GM23338 (cell line): ENCODE data around the gene RSU1. TPM values are rescaled to one million over a fixed set of nuclear protein-coding genes. Genes with fewer than 3 reads are reported as not detected.

Experiments used
- ATAC-seq: fragments of 200-7000 bp; cut with Tn5 transposase; 3 replicates; pipeline ENCODE4 v1.9.1; 2020
- DNase-seq: peaks from one replicate; pipeline ENCODE4 v3.0.0-alpha.2; 2015; ENCODE audit warnings: low spot score
- H2AFZ ChIP-seq: fragments of 200-600 bp; sonication (generic); 2 replicates; pipeline ENCODE4 v1.8.0; 2016; ENCODE audit warnings: antibody characterized with exemption, mild to moderate bottlenecking, moderate library complexity
- H3F3A ChIP-seq: fragments of 200-600 bp; sonication (generic); replicated peaks from 2 replicates; pipeline ENCODE4 v1.8.0; 2017; ENCODE audit warnings: antibody characterized with exemption, mixed run types, low read depth
- H3K27ac ChIP-seq: fragments of 200-600 bp; sonication (generic); 2 replicates; pipeline ENCODE4 v1.6.1; 2016; ENCODE audit warnings: low read depth
- H3K27me3 ChIP-seq: fragments of 200-600 bp; sonication (generic); 2 replicates; pipeline ENCODE4 v1.8.0; 2016; ENCODE audit warnings: mild to moderate bottlenecking, mixed run types, moderate library complexity; ENCODE audit not compliant: insufficient read depth
- H3K36me3 ChIP-seq: fragments of 200-600 bp; sonication (generic); 2 replicates; pipeline ENCODE4 v1.8.0; 2016; ENCODE audit warnings: mild to moderate bottlenecking; ENCODE audit not compliant: insufficient read depth
- H3K4me1 ChIP-seq: fragments of 200-600 bp; sonication (generic); 2 replicates; pipeline ENCODE4 v1.8.0; 2016; ENCODE audit warnings: mild to moderate bottlenecking, moderate library complexity; ENCODE audit not compliant: insufficient read depth
- H3K4me2 ChIP-seq: fragments of 200-600 bp; sonication (generic); 2 replicates; pipeline ENCODE4 v1.7.1; 2017; ENCODE audit warnings: mixed run types
- H3K4me3 ChIP-seq: fragments of 200-600 bp; sonication (generic); 2 replicates; pipeline ENCODE4 v1.6.1; 2016; ENCODE audit warnings: mixed run types
- H3K79me2 ChIP-seq: fragments of 200-600 bp; sonication (generic); replicated peaks from 2 replicates; pipeline ENCODE4 v1.8.0; 2017; ENCODE audit warnings: mild to moderate bottlenecking; ENCODE audit not compliant: insufficient read depth
- H3K9me2 ChIP-seq: fragments of 200-600 bp; sonication (generic); 2 replicates; pipeline ENCODE4 v1.8.0; 2017; ENCODE audit not compliant: insufficient read depth
- H4K20me1 ChIP-seq: fragments of 200-600 bp; sonication (generic); replicated peaks from 2 replicates; pipeline ENCODE4 v1.8.0; 2017; ENCODE audit warnings: mild to moderate bottlenecking; ENCODE audit not compliant: insufficient read depth
- H3K27ac Mint-ChIP-seq: 2 replicates; pipeline ENCODE4 v1.8.0; 2020; ENCODE audit warnings: inconsistent platforms, mild to moderate bottlenecking, moderate library complexity, mixed read lengths
- H3K27me3 Mint-ChIP-seq: 3 replicates; pipeline ENCODE4 v1.8.0; 2022; ENCODE audit warnings: low read depth, mild to moderate bottlenecking, moderate library complexity, mixed read lengths, inconsistent platforms; ENCODE audit not compliant: insufficient read depth, poor library complexity
- H3K36me3 Mint-ChIP-seq: 3 replicates; pipeline ENCODE4 v1.8.0; 2021; ENCODE audit warnings: low read depth, mild to moderate bottlenecking, inconsistent platforms, moderate library complexity, mixed read lengths
- H3K4me1 Mint-ChIP-seq: 3 replicates; pipeline ENCODE4 v1.8.0; 2020; ENCODE audit warnings: mild to moderate bottlenecking, inconsistent platforms, mixed read lengths
- H3K4me3 Mint-ChIP-seq: 3 replicates; pipeline ENCODE4 v1.8.0; 2021; ENCODE audit warnings: moderate library complexity, mild to moderate bottlenecking, inconsistent platforms, mixed read lengths
- H3K9me3 Mint-ChIP-seq: 3 replicates; pipeline ENCODE4 v1.8.0; 2020; ENCODE audit warnings: moderate library complexity, mild to moderate bottlenecking, inconsistent platforms, mixed read lengths
- CREB1 ChIP-seq: fragments of 250-450 bp; sonication (Bioruptor Pico); IDR thresholded peaks from 2 replicates; pipeline ENCODE4 v1.5.0; 2020; ENCODE audit warnings: low read depth, mild to moderate bottlenecking, moderate library complexity
- EZH2 ChIP-seq: fragments of 200-600 bp; sonication (generic); IDR thresholded peaks from one replicate; pipeline ENCODE4 v1.8.0; 2017; ENCODE audit warnings: antibody characterized with exemption, mild to moderate bottlenecking, low read depth; ENCODE audit not compliant: unreplicated experiment
- JUNB ChIP-seq: IDR thresholded peaks from one replicate; pipeline ENCODE4 v1.6.1; 2016; ENCODE audit warnings: antibody characterized with exemption; ENCODE audit not compliant: unreplicated experiment
- NANOG ChIP-seq: IDR thresholded peaks from 2 replicates; pipeline ENCODE4 v1.6.1; 2016; ENCODE audit warnings: antibody characterized with exemption, borderline replicate concordance
- POLR2AphosphoS5 ChIP-seq: IDR thresholded peaks from 2 replicates; pipeline ENCODE4 v1.6.1; 2016; ENCODE audit warnings: antibody characterized with exemption, low read depth
- STAT1 ChIP-seq: IDR thresholded peaks from one replicate; pipeline ENCODE4 v1.6.1; 2016; ENCODE audit warnings: antibody characterized with exemption; ENCODE audit not compliant: unreplicated experiment
- ZNF114 ChIP-seq: fragments of 250-450 bp; sonication (Bioruptor Pico); IDR thresholded peaks from 2 replicates; pipeline ENCODE4 v1.5.0; 2020; ENCODE audit warnings: mild to moderate bottlenecking, moderate library complexity
- polyA plus RNA-seq: library from polyadenylated mRNA; unstranded; fragments of >200 nt; fragmentation: Nextera tagmentation; extraction: Ambion mirVana; gene quantifications from 2 replicates; pipeline ENCODE4 v1.2.1, GENCODE V29; 2016
- total RNA-seq: library from RNA; depleted of rRNA; stranded (reverse); fragments of >200 nt; shearing (Covaris generic); gene quantifications from 2 replicates; pipeline ENCODE4 v1.2.3, GENCODE V29; 2014
- TF ChIP-seq, protein P1 (sequence below): fragments of 250-450 bp; sonication (Bioruptor Pico); IDR thresholded peaks from 2 replicates; pipeline ENCODE4 v1.5.0; 2020; ENCODE audit warnings: mild to moderate bottlenecking, moderate library complexity
- TF ChIP-seq, protein P2 (sequence below): IDR thresholded peaks from one replicate; pipeline ENCODE4 v1.6.1; 2018; ENCODE audit warnings: antibody characterized with exemption; ENCODE audit not compliant: unreplicated experiment
- TF ChIP-seq, protein P3 (sequence below): IDR thresholded peaks from 2 replicates; pipeline ENCODE4 v1.6.1; 2016; ENCODE audit warnings: antibody characterized with exemption

Gene RSU1
- total and polyA plus RNA-seq, 2 experiments from 2014 or later, result 62.7 to 96.2 TPM

DNA sequence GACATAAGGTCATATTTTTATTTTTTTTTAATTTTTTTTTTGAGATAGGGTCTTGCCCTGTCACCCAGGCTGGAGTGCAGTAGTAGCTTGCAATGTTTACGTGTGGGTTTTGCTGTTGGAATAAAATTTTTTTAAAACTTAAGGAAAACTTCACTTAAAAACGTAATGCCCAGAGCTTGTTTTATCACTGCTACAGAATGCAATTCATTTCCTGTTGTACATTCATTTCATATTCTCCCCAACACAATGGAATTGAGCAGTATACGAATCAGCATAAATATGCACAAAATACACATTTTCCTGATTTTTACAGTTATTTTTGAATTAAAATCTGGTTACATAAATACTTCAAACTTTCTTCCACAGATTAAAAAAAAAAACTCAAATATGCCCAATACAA is 40.3 kb downstream of the RSU1 start:
- H3K4me1 Mint-ChIP-seq, result peaks cover 35% of the 10 kb centered on the region
- Histone ChIP-seq H2AFZ (no peak overlapping the region), H3K4me1 (peaks cover 22% of the 10 kb centered on the region), H3K9me2 (no peaks in the 10 kb centered on the region), H3K4me3 (no peak overlapping the region), H4K20me1 (no peaks in the 10 kb centered on the region), H3K79me2 (no peaks in the 10 kb centered on the region), H3K27ac (no peak overlapping the region), H3K27me3 (no peaks in the 10 kb centered on the region), H3F3A (no peaks in the 10 kb centered on the region), H3K4me2 (no peak overlapping the region), H3K36me3 (no peaks in the 10 kb centered on the region)
- DNase-seq (no peak), ATAC-seq (no peak)
- no peaks in the 10 kb centered on the region for H3K36me3 Mint-ChIP-seq
- no peak overlapping the region for H3K4me3 Mint-ChIP-seq
- no peak for TF ChIP-seq JUNB
- TF ChIP-seq, protein P1, sequence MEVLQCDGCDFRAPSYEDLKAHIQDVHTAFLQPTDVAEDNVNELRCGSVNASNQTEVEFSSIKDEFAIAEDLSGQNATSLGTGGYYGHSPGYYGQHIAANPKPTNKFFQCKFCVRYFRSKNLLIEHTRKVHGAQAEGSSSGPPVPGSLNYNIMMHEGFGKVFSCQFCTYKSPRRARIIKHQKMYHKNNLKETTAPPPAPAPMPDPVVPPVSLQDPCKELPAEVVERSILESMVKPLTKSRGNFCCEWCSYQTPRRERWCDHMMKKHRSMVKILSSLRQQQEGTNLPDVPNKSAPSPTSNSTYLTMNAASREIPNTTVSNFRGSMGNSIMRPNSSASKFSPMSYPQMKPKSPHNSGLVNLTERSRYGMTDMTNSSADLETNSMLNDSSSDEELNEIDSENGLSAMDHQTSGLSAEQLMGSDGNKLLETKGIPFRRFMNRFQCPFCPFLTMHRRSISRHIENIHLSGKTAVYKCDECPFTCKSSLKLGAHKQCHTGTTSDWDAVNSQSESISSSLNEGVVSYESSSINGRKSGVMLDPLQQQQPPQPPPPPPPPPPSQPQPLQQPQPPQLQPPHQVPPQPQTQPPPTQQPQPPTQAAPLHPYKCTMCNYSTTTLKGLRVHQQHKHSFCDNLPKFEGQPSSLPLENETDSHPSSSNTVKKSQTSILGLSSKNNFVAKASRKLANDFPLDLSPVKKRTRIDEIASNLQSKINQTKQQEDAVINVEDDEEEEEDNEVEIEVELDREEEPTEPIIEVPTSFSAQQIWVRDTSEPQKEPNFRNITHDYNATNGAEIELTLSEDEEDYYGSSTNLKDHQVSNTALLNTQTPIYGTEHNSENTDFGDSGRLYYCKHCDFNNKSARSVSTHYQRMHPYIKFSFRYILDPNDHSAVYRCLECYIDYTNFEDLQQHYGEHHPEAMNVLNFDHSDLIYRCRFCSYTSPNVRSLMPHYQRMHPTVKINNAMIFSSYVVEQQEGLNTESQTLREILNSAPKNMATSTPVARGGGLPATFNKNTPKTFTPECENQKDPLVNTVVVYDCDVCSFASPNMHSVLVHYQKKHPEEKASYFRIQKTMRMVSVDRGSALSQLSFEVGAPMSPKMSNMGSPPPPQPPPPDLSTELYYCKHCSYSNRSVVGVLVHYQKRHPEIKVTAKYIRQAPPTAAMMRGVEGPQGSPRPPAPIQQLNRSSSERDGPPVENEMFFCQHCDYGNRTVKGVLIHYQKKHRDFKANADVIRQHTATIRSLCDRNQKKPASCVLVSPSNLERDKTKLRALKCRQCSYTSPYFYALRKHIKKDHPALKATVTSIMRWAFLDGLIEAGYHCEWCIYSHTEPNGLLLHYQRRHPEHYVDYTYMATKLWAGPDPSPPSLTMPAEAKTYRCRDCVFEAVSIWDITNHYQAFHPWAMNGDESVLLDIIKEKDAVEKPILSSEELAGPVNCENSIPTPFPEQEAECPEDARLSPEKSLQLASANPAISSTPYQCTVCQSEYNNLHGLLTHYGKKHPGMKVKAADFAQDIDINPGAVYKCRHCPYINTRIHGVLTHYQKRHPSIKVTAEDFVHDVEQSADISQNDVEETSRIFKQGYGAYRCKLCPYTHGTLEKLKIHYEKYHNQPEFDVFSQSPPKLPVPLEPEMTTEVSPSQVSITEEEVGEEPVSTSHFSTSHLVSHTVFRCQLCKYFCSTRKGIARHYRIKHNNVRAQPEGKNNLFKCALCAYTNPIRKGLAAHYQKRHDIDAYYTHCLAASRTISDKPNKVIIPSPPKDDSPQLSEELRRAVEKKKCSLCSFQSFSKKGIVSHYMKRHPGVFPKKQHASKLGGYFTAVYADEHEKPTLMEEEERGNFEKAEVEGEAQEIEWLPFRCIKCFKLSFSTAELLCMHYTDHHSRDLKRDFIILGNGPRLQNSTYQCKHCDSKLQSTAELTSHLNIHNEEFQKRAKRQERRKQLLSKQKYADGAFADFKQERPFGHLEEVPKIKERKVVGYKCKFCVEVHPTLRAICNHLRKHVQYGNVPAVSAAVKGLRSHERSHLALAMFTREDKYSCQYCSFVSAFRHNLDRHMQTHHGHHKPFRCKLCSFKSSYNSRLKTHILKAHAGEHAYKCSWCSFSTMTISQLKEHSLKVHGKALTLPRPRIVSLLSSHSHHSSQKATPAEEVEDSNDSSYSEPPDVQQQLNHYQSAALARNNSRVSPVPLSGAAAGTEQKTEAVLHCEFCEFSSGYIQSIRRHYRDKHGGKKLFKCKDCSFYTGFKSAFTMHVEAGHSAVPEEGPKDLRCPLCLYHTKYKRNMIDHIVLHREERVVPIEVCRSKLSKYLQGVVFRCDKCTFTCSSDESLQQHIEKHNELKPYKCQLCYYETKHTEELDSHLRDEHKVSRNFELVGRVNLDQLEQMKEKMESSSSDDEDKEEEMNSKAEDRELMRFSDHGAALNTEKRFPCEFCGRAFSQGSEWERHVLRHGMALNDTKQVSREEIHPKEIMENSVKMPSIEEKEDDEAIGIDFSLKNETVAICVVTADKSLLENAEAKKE, result no peak
- TF ChIP-seq, protein P2, sequence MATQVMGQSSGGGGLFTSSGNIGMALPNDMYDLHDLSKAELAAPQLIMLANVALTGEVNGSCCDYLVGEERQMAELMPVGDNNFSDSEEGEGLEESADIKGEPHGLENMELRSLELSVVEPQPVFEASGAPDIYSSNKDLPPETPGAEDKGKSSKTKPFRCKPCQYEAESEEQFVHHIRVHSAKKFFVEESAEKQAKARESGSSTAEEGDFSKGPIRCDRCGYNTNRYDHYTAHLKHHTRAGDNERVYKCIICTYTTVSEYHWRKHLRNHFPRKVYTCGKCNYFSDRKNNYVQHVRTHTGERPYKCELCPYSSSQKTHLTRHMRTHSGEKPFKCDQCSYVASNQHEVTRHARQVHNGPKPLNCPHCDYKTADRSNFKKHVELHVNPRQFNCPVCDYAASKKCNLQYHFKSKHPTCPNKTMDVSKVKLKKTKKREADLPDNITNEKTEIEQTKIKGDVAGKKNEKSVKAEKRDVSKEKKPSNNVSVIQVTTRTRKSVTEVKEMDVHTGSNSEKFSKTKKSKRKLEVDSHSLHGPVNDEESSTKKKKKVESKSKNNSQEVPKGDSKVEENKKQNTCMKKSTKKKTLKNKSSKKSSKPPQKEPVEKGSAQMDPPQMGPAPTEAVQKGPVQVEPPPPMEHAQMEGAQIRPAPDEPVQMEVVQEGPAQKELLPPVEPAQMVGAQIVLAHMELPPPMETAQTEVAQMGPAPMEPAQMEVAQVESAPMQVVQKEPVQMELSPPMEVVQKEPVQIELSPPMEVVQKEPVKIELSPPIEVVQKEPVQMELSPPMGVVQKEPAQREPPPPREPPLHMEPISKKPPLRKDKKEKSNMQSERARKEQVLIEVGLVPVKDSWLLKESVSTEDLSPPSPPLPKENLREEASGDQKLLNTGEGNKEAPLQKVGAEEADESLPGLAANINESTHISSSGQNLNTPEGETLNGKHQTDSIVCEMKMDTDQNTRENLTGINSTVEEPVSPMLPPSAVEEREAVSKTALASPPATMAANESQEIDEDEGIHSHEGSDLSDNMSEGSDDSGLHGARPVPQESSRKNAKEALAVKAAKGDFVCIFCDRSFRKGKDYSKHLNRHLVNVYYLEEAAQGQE, result no peak
- no peak for TF ChIP-seq CREB1 (CRISPR knock-in tag)
- no peak for TF ChIP-seq ZNF114 (CRISPR knock-in tag)
- TF ChIP-seq NANOG, result no peak
- TF ChIP-seq, protein P3, sequence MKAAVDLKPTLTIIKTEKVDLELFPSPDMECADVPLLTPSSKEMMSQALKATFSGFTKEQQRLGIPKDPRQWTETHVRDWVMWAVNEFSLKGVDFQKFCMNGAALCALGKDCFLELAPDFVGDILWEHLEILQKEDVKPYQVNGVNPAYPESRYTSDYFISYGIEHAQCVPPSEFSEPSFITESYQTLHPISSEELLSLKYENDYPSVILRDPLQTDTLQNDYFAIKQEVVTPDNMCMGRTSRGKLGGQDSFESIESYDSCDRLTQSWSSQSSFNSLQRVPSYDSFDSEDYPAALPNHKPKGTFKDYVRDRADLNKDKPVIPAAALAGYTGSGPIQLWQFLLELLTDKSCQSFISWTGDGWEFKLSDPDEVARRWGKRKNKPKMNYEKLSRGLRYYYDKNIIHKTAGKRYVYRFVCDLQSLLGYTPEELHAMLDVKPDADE, result no peak
- no peak for TF ChIP-seq POLR2AphosphoS5
- no peak for TF ChIP-seq EZH2
- TF ChIP-seq STAT1, result no peak
- peaks cover 3% of the 10 kb centered on the region for H3K27me3 Mint-ChIP-seq
- no peaks in the 10 kb centered on the region for H3K9me3 Mint-ChIP-seq
- no peak overlapping the region for H3K27ac Mint-ChIP-seq
